Fibroblast of mammary gland (primary cell): Measurements from ENCODE around the gene MPND.

ENCODE experiments used
- DNase-seq: peaks from one replicate; pipeline ENCODE4 v3.0.0-alpha.2; 2010; ENCODE audit warnings: low read depth
- H3K4me3 ChIP-seq: 2 replicates; pipeline ENCODE4 v1.5.1; 2011; ENCODE audit warnings: low read depth, mild to moderate bottlenecking, low read length, moderate library complexity; ENCODE audit not compliant: control insufficient read depth
- TF ChIP-seq, protein P1 (sequence below): conservative IDR thresholded peaks from 2 replicates; pipeline ENCODE4 v1.5.1; 2011; ENCODE audit warnings: low read depth, low read length, inconsistent platforms; ENCODE audit not compliant: control insufficient read depth, insufficient read depth

MPND gene

DNA sequence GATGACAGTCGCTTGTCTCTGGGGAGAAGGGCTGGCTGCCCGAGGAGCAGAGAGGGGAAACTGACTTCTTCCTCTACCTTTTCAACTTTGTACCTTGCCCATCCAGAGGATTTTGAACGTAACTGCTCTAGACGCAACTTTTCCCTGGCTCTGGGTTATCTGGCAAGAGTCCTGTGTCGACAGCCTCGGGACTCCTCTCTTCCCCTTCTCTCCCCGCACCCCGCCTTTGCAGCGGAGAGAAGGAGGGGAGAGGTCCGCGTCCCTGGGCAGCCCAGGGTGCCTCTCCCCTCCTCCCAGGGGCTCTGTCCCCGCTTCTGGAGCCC lies 56.4 kb downstream of the MPND start:
- no peak for DNase-seq
- TF ChIP-seq, protein P1, sequence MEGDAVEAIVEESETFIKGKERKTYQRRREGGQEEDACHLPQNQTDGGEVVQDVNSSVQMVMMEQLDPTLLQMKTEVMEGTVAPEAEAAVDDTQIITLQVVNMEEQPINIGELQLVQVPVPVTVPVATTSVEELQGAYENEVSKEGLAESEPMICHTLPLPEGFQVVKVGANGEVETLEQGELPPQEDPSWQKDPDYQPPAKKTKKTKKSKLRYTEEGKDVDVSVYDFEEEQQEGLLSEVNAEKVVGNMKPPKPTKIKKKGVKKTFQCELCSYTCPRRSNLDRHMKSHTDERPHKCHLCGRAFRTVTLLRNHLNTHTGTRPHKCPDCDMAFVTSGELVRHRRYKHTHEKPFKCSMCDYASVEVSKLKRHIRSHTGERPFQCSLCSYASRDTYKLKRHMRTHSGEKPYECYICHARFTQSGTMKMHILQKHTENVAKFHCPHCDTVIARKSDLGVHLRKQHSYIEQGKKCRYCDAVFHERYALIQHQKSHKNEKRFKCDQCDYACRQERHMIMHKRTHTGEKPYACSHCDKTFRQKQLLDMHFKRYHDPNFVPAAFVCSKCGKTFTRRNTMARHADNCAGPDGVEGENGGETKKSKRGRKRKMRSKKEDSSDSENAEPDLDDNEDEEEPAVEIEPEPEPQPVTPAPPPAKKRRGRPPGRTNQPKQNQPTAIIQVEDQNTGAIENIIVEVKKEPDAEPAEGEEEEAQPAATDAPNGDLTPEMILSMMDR = no peak
- H3K4me3 ChIP-seq = peak overlapping the region; percentile 75

DNA sequence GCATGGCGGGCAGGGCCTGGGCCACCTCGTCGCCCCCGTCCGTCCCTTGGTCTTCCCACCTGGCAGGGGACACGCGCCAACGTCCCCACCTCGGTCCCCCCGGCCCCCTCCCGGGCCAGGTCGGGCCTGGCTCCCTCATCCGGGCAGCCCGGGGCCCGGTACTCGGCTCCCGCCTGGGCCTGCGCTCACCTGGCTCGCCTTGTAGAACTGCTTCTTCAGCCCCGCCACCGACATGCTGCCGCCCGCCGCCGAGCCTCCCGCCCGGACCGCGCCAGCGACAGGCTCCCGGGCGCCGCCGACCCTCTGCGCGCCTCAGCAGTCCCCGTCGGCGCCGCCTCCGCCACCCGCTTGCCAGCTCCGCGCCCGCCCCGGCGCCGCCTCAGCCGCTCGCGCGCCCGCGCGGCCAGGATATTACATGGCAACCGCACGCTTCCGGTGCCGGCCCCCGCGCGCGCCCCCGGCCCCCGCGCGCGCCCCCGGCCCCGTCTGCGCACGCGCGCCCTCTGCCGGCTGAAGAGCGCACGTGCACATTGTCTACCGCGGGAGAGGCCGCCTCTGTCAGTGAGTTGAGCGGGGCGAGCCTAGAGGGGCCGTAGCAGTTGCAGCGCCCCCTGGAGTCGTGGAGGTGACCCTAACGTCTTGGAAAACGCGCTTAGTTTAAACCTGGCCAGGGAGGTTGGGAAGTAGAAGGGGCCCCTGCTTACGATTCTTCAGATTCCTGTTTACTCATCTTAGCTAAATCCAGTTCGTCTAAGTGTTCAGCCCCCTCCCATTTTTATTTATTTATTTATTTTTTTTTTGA lies 57.0 kb downstream of the MPND start, which contains the start of gene SH3GL1:
TSS of gene SH3GL1 (minus strand) at position 413 of the 802 bp plus-strand sequence. CDS start at position 234, 179 bp downstream.
- H3K4me3 ChIP-seq = peak within 1 kb of the TSS; percentile 75
- DNase-seq = peak; percentile 90
- TF ChIP-seq, protein P1 = peak; percentile 76

DNA sequence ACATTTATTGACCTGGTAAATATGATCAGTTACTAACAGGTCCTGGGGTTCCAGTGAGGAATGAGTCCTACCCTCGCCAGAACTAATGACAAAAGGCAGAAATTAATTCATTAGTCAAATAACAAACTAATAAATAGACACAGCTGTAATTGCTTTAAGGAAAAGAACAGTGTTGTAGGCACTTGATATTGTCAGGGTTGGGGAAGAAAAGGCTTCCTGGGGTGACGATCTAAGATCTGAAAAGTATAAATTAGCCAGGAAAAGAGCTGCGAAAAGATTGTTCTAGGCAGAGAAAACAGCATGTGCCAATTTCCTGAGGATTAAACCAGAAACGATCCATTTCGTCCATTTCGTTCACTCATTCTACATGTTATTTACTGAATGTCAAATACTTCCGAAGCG lies 58.4 kb downstream of the MPND start:
- TF ChIP-seq, protein P1 = no peak
- H3K4me3 ChIP-seq = peak overlapping the region; percentile 50
- no peak for DNase-seq

DNA sequence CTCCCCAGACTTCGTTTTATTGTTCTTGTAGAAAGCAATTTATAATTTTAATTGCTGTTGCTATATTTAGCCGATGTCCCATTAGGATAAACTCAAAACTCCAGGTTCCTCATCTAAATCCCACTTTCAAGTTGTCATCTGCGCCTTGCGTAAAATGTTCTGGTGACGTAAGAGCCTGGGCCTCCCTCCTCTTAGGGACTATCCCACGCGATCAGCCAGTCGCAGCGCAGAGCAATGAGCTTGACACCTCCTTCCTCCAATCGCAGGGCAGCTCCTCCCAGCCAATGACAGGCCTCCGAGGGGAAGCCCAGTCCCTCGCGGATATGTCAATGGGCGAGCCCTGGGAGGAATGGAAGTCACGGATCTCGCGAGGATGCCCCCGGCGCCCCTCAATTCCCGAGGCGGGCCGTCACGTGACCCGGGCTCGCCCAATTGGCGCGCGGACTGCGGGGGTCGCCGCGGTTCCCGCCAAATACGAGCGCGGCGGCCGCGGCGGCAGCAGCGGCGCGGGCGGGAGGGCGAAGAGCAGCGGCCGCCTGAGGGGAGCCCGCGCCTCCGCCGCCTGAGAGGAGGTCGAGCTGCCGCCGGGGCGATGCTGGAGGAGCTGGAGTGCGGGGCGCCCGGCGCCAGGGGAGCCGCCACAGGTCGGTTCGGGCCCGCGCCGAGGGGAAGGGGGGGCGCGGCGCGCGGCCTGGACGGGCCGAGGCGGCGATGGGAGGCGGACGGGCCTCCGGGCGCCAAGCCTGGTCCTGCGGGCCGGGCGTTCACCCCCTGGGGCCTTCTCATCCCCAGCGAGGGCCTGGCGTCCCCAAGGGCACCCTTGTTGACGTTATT lies 59.0 kb downstream of the MPND start, which contains the start of gene CHAF1A:
TSS of gene CHAF1A (plus strand) at position 470 of the 834 bp plus-strand sequence. CDS start at position 593, 123 bp downstream.
- peak within 1 kb of the TSS; percentile 90 for H3K4me3 ChIP-seq
- TF ChIP-seq, protein P1 = no peak
- DNase-seq = peak; percentile 100

DNA sequence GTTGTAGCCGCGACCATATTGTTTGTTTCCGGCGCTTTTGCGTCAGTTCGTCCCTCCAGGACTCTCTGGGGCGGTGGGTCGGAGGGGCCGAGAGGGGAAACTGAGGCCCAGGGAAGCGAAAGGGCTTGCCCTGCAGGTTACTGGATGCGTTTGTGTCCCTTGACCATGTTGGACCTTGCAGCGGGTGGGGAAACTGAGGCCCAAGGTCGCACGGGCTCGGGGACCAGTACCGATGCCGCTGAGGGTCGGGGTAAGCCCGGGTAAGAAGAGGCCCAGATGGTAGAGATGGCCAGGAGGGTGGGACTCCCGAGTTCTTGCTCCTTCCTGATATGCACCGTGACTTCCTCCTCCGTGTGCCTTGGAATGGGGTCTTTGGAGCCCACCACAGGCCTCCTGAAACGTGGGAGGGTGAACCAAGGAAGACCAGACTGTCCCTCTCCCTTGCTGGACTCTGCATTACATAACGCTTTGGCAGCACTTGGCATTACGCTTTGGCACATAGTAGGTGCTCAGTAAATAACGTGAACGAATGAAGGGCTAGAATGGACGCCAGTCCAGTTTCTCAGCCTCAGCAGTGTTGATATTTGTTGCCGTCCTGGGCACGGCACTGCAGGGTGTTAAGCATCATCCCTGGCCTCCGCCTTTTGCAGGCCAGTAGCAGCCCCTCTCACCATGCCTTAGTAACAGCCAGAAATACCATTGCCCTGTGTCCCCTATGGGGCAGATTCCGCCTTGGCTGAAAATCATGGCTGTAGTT lies 59.8 kb downstream of the MPND start:
- peak overlapping the region; percentile 90 for H3K4me3 ChIP-seq
- TF ChIP-seq, protein P1 = no peak
- no peak for DNase-seq

DNA sequence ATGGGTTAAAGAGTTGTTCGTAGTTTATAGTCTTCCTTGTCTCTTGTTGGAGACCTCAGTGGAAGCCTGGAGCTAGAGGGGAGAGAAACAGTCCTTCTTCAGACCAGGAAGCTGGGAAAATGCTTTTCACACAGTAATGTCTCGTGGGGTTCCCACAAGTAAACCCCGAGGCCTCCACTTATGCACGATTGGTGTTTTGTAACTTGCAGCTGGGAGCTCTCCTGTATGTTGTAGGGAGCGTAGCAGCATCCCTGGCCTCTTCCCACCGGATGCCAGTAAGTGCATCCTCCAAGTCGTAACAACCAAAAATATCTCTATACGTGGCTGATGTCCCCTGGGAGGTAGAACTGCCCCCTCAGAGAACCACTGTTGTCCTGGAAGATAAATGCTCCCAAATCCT lies 62.6 kb downstream of the MPND start:
- TF ChIP-seq, protein P1 = no peak
- DNase-seq = no peak
- no peak overlapping the region for H3K4me3 ChIP-seq
